ENCODE measurements around the gene CTAGE1.
A peak's percentile ranks its signal among the peaks of the same experiment; 100 is the strongest.
"Not testable (repeated sequence)": the region's sequence is repeated elsewhere in the genome, so short reads cannot be mapped to it uniquely, and the experiment has no call there.

CTAGE1 gene

GRCh38 chr18:22434973-22435608 lies 17.4 kb upstream of the CTAGE1 start:
- no peak for DNase-seq

DNA sequence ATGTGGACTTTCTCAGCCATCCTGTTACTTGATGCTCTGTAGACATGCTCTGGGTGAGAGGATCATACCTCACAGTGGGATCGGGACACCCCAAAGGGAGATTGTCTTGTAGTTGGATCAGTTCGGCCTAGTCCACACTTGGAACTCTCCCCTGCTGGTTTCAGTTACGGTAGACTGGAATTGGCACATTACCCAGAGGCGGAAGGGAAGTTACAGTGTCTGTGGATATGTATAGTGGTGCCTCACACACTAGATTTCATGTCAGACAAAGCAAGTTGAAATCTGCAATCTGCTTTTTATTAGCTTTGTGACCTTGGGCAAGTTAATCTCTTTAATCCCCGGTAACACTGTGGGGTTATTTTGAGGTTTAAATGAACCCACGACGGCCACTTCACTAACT lies 16.2 kb upstream of the CTAGE1 start:
- DNase-seq, result no peak

DNA sequence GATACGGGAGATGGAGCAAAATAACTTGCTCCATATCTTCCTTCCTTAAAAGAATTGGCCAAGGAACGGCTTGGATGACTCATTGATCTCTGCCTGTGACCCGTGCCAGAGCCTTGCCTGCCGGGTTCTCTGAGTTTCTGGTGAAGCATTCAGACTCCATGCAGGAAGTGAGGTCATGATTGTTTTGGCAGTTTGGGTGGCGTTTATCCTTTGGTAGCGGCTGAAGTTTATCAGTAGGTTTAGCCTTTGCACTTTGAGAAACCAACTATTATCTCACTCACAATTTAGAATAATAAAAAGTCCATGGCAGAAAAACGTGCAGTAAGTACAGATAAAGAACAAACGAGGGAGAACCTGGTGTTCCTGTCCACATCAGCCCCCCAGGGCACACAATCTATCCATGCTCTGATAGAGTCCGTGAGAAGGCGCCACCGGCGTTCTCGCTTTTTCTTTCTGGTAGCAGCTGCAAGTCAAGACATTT lies 15.0 kb upstream of the CTAGE1 start:
- no peak for DNase-seq

GRCh38 chr18:22429564-22429963 lies 11.8 kb upstream of the CTAGE1 start:
- no peak for DNase-seq

- no peak for DNase-seq
Measured at GRCh38 chr18:22428672-22429071, 11.0 kb upstream of the CTAGE1 start.

GRCh38 chr18:22427822-22428549 lies 10.3 kb upstream of the CTAGE1 start:
- DNase-seq, result no peak

DNA sequence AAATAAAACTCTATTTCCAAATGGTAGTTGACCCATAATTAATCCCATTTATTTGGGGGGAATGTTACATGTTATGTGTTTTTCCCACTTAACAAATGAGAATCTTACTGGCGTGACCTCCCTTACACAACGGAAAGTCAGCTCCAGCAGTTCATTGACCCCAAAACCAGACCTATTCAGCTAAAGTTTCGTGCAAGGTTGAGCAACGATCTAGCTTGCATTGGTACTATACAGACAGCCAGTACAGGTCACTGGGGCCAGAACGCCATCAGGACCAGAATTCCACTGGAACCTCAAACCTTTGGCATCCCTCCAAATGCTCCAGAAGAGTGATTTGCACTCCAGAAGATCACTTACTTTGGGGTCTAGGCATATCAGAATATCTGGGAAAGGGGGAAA lies 6.8 kb upstream of the CTAGE1 start:
- DNase-seq, result no peak

DNA sequence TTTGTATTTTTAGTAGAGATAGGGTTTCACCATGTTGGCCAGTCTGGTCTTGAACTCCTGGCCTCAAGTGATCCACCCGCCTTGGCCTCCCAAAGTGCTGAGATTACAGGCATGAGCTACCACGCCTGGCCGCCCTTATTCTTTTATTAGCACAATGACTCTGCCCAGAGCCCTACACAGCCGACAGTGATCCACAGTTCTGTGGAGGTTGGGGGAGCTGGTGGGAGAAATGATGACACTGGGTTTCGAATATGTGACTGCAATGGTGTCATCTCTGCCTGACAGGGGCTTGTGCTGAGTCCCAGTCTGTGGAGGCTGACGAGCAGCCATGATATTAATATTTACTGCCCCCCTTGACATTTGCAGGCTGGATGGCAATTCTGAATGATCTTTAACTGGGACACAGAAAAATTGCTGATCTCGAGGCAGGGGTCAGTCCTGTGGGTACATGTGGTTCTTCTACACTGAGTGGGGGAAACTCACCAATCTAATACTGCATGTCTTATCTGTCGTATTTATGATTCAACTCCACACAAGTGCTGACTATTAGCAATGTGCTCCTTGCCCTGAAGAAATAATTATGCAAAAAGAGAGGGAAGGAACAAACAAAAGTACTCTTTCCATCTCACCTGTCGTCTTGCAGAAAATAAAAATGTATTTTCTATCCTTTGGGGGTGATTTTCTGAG lies 6.3 kb upstream of the CTAGE1 start:
- no peak for DNase-seq

DNA sequence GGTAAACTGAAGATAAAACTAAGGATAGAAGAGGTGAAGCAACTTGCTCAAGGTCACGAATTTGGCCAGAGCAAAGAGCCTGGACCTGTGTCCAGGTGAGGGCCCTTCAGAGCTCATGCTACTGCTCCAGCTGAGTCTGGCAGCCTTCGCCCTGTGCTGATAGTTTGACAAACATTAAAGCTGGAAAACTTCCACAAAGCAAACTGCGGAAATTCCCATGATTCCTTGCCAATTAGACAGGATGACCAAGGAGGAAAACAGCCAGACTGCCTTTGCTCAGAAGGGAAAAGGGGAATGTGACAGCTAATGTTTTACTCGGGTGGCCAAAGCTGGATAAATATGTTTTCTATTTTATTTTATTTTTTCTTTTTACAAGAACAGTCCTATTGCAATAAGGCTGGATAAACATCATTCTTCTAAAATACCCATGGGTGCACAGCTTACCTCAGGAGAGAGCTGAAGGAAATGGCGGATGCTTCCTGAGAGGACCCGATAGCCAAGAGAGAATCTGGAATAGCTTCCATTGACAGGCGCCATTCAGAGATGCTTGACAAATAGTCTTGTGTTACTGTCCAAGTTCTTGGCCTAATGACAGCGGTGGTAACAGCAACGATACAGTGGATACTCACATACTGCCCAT lies 5.3 kb upstream of the CTAGE1 start:
- DNase-seq, result no peak

DNA sequence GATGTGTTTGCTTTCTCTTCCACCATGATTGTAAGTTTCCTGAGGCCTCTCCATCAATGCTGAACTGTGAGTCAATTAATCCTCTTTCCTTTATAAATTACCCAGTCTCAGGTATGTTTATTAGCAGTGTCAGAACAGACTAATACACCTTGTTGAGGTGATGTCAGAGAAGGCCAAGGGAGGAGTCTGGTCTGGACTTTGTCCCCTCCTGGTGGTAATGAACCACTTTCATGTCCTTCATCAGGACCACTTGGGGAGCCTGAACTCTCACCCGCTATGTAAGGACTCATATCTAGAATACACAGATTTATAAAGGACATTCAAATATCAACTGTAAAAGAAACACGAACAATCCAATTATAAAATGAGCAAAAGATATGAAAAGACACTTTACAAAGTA lies 2.9 kb upstream of the CTAGE1 start:
- no peak for DNase-seq

DNA sequence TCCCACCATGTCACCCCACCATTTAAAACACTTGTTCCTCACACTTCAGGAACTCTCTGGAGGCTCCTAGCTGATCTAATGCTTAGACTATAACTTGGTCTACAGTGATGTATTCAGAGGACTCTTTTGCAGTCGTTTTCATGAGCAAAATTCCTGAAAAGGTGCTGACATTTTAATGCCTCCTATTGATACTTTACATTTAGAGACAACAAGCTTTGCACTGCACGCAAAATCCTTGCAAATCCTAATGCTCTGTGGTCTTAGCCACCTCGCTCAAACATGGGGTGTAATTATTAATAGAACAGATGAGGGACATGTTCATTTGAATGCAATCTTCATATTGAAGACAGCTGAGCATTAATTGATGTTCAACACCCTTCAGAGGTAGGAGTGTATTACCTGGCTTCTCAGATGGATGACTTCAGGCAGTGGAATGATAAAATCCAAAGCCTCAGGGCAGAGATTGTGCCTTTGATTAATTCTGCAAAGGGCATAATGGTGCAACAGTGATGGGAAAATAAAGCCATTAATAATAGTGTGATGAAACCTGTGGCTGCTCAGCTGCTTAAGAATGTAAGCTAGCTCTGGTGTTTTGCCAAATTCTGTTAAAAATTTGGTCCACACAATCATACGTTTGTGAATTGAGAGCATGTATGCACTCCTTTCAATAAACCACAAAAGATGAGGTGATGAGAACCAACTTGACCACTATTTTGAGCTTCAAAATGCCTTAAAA lies 5.4 kb downstream of the CTAGE1 start:
- DNase-seq, result no peak

DNA sequence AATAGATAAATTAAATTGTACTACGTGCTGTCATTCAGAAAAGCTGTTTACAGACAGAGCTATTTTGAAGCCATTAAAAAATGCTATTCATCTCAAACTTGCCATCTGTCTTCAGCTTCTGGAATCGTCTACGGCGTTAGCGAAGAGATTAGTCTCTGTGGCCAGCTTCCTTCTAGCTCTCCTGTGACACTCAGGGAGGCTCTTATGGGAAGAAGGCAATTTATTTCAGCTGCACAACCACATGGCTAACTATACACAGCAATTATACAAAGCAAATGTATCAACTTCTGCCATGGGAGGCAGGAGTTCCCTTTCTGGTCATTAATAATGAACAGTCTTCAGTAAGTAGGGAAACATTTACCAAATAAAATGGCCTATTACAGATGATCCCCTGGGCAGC lies 6.3 kb downstream of the CTAGE1 start:
- DNase-seq, result no peak

DNA sequence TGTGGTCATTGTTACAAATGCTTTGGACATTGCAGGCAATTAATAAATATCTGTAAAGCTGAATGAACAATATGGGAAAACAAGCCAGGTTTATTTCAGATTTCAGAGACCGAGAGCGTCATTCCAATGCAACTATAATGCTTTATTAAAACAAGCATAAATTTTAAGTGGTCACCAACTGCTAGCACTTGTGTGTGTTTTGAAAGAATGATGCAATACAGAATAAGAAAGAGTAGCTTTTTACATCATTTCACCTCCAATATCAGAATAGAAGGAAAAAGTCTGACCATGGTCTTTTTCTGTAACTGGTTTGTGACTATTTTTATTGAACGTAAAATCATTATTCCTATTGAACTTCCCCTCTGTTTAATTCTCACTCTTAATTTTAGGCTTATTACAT lies 7.6 kb downstream of the CTAGE1 start:
- DNase-seq, result no peak

DNA sequence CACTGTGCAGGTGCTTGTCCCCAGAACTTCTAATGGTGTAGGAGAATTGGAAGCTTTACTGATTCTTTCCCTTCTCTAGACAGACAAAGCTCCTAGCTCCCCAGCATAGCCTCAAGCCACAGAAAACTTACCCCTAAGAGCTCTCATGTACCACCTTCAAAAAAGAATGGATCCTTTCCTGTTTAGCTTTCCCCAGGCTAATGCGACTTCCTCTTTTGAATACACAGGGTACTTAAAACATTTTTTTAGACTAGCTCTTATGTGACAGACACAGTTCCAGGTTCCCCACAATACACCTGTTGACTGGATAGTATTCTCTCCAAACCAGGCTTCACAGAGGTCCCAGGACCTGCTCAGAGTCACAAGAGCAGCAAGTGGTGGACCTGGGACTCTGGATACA lies 8.3 kb downstream of the CTAGE1 start:
- no peak for DNase-seq

DNA sequence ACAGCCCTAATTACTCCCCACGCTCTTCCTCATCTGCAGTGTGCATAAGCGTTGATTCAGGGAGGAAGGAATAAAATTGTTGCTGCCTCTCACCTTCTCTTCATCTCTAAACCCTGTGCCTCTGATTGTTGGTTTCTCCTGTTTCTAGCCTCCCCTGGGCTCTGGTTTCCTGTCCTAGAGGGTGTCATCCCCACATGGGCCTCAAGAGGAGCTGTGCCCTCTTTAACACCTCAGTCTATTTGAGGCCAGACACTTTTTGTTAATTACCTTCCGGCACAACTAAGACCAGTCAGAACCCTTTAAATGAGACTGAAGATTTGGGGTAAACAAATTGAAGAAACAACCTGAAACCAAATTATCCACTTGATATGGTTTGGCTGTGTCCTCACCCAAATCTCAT lies 9.7 kb downstream of the CTAGE1 start:
- no peak for DNase-seq

GRCh38 chr18:22405142-22405541 lies 12.6 kb downstream of the CTAGE1 start:
- DNase-seq, result no peak

GRCh38 chr18:22403950-22404349 lies 13.8 kb downstream of the CTAGE1 start:
- DNase-seq, result no peak

DNA sequence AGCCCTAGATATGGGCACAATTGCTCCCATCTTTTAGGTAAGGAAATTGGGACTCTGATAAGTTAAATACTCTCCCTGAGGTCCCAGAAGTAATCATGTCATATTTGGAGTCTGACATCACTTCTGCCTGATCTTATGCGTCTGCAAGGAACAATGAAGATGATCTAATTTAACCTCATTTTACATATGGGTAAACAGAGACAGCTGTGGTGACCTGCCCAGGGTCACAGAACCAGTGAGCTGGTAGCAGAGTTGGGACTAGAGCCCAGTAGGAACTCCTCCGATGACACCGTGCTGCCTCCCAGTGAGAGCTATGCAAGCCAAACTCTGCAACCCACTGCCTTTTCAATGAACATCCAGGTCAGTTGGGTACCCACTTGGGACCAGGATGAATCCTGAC lies 17.8 kb downstream of the CTAGE1 start:
- DNase-seq, result no peak

GRCh38 chr18:22398464-22398863 lies 19.3 kb downstream of the CTAGE1 start:
- no peak for DNase-seq

DNA sequence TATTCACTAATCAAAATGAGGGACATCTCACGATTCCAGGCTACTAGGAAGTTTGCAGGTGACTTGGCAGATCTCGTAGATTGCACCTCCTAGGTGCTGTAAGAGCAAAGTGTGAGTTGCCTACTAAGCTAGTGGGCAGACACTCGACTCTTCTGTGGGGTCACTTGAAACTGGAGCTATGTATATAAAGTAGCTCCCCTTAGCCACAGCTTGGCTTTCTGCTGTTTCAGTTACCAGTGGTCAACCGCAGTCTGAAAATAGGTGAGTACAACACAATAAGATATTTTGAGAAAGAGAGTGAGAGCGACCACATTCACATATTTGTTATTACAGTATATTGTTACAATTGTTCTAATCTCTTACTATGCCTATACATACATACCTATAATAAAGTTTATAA lies 23.3 kb downstream of the CTAGE1 start:
- no peak for DNase-seq

DNA sequence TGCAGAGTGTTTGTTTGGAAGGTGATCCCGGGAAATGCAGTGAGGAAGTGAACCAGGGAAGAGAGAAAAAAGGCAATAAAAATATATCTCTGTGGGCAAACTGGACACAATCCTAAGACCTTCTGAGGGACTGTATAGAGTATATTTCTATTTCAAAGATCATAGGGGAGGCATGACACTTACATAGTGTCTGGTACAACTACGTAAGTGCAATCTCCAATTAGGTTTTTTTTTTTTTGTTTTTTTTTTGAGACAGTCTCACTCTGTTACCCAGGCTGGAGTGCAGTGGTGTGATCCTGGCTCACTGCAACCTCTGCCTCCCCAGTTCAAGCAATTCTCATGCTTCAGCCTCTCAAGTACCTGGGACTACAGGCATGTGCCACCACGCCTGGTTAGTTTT lies 24.6 kb downstream of the CTAGE1 start:
- not testable (repeated sequence) for DNase-seq

- peak; percentile 62 for DNase-seq
Measured at GRCh38 chr18:22391407-22392345, 26.0 kb downstream of the CTAGE1 start.

All from activated gamma-delta T cell treated with Interleukin-2 at 50 U/mL for 16 hours (primary cell).